H9 (cell line): ENCODE results near the gene MYLK. TPM values are rescaled to one million over a fixed set of nuclear protein-coding genes. Genes with fewer than 3 reads are reported as not detected.

ENCODE experiments used
- DNase-seq: peaks from one replicate; pipeline ENCODE4 v3.0.0-alpha.2; 2017
- H2AFZ ChIP-seq: one replicate; pipeline ENCODE4 v1.6.1; 2013; ENCODE audit warnings: mild to moderate bottlenecking, low read length, control low read depth, moderate library complexity
- H2AK5ac ChIP-seq: 2 replicates; pipeline ENCODE4 v1.6.1; 2013; ENCODE audit warnings: low read length, control low read depth, mixed read lengths; ENCODE audit not compliant: insufficient read length
- H2BK120ac ChIP-seq: one replicate; pipeline ENCODE4 v1.6.1; 2013; ENCODE audit warnings: low read depth, mild to moderate bottlenecking, low read length, control low read depth, inconsistent platforms; ENCODE audit not compliant: poor library complexity, severe bottlenecking
- H2BK12ac ChIP-seq: 2 replicates; pipeline ENCODE4 v1.6.1; 2013; ENCODE audit warnings: low read length, control low read depth, mixed read lengths, low read depth; ENCODE audit not compliant: insufficient read length
- H2BK15ac ChIP-seq: 2 replicates; pipeline ENCODE4 v1.6.1; 2013; ENCODE audit warnings: low read depth, low read length, control low read depth
- H2BK20ac ChIP-seq: one replicate; pipeline ENCODE4 v1.6.1; 2013; ENCODE audit warnings: low read depth, mild to moderate bottlenecking, low read length, control low read depth, inconsistent platforms; ENCODE audit not compliant: poor library complexity, severe bottlenecking
- H2BK5ac ChIP-seq: 2 replicates; pipeline ENCODE4 v1.6.1; 2013; ENCODE audit warnings: low read length, control low read depth, mixed read lengths; ENCODE audit not compliant: insufficient read length
- H3K14ac ChIP-seq: 2 replicates; pipeline ENCODE4 v1.6.1; 2013; ENCODE audit warnings: low read length, control low read depth; ENCODE audit not compliant: insufficient read depth
- H3K18ac ChIP-seq: 2 replicates; pipeline ENCODE4 v1.6.1; 2013; ENCODE audit warnings: low read depth, mild to moderate bottlenecking, mixed read lengths, low read length, control low read depth; ENCODE audit not compliant: insufficient read length
- H3K23ac ChIP-seq: 2 replicates; pipeline ENCODE4 v1.6.1; 2013; ENCODE audit warnings: low read length, control low read depth, mixed read lengths, low read depth; ENCODE audit not compliant: insufficient read length
- H3K23me2 ChIP-seq: 2 replicates; pipeline ENCODE4 v1.6.1; 2013; ENCODE audit warnings: low read depth, mild to moderate bottlenecking, mixed read lengths, low read length, control low read depth; ENCODE audit not compliant: insufficient read length, poor library complexity, severe bottlenecking
- H3K27ac ChIP-seq: 2 replicates; pipeline ENCODE4 v1.5.1; 2013; ENCODE audit warnings: low read length, control low read depth, mixed read lengths, low read depth; ENCODE audit not compliant: insufficient read length
- H3K27me3 ChIP-seq: 2 replicates; pipeline ENCODE4 v1.6.1; 2013; ENCODE audit warnings: low read length, control low read depth, inconsistent platforms; ENCODE audit not compliant: insufficient read depth
- H3K4ac ChIP-seq: 2 replicates; pipeline ENCODE4 v1.6.1; 2013; ENCODE audit warnings: low read depth, mild to moderate bottlenecking, control low read depth, inconsistent platforms, low read length, moderate library complexity
- H3K4me1 ChIP-seq: 2 replicates; pipeline ENCODE4 v1.6.1; 2013; ENCODE audit warnings: low read length, control low read depth, inconsistent platforms; ENCODE audit not compliant: insufficient read depth
- H3K4me2 ChIP-seq: 2 replicates; pipeline ENCODE4 v1.6.1; 2013; ENCODE audit warnings: low read length, control low read depth, mixed read lengths; ENCODE audit not compliant: insufficient read length, insufficient read depth
- H3K56ac ChIP-seq: 2 replicates; pipeline ENCODE4 v1.6.1; 2013; ENCODE audit warnings: low read depth, mild to moderate bottlenecking, mixed read lengths, low read length, control low read depth; ENCODE audit not compliant: insufficient read length
- H3K79me1 ChIP-seq: 2 replicates; pipeline ENCODE4 v1.6.1; 2013; ENCODE audit warnings: low read depth, mild to moderate bottlenecking, moderate library complexity, low read length, control low read depth, inconsistent platforms; ENCODE audit not compliant: insufficient read depth, poor library complexity, severe bottlenecking
- H3K79me2 ChIP-seq: 2 replicates; pipeline ENCODE4 v1.6.1; 2013; ENCODE audit warnings: low read length, control low read depth, inconsistent platforms; ENCODE audit not compliant: insufficient read depth
- H3K9ac ChIP-seq: 2 replicates; pipeline ENCODE4 v1.6.1; 2013; ENCODE audit warnings: low read length, control low read depth, mixed read lengths; ENCODE audit not compliant: insufficient read length; ENCODE audit errors: extremely low read depth
- H3K9me3 ChIP-seq: one replicate; pipeline ENCODE4 v1.6.1; 2013; ENCODE audit warnings: low read depth, low read length, inconsistent platforms; ENCODE audit not compliant: control insufficient read depth
- H3T11ph ChIP-seq: one replicate; pipeline ENCODE4 v1.6.1; 2013; ENCODE audit warnings: mild to moderate bottlenecking, low read length, control low read depth, inconsistent platforms
- H4K20me1 ChIP-seq: one replicate; pipeline ENCODE4 v1.6.1; 2013; ENCODE audit not compliant: control insufficient read depth, insufficient read length, insufficient read depth
- H4K5ac ChIP-seq: 2 replicates; pipeline ENCODE4 v1.6.1; 2013; ENCODE audit warnings: low read depth, mild to moderate bottlenecking, mixed read lengths, low read length, control low read depth; ENCODE audit not compliant: insufficient read length
- H4K8ac ChIP-seq: replicated peaks from 2 replicates; pipeline ENCODE4 v1.6.1; 2013; ENCODE audit warnings: low read length, control low read depth, mixed read lengths, low read depth; ENCODE audit not compliant: insufficient read length
- H4K91ac ChIP-seq: 2 replicates; pipeline ENCODE4 v1.6.1; 2013; ENCODE audit warnings: low read depth, mild to moderate bottlenecking, moderate library complexity, mixed read lengths, low read length, control low read depth; ENCODE audit not compliant: insufficient read length
- H3K27ac Mint-ChIP-seq, 3 experiments: 2 replicates in 2 of 3; 3 replicates in 1 of 3; pipeline ENCODE4 v1.8.0; 2020 to 2021; ENCODE audit warnings: mixed read lengths in 3 of 3, mild to moderate bottlenecking in 1 of 3, moderate library complexity in 1 of 3
- H3K27me3 Mint-ChIP-seq: 2 replicates; pipeline ENCODE4 v1.8.0; 2021; ENCODE audit warnings: low read depth, mild to moderate bottlenecking, moderate library complexity, mixed read lengths
- H3K36me3 Mint-ChIP-seq, 3 experiments: 2 replicates in 2 of 3; 3 replicates in 1 of 3; pipeline ENCODE4 v1.8.0; 2020 to 2021; ENCODE audit warnings: low read depth in 3 of 3, mixed read lengths in 3 of 3; ENCODE audit not compliant: insufficient read depth in 1 of 3
- H3K4me1 Mint-ChIP-seq, 2 experiments: 2 replicates each; pipeline ENCODE4 v1.8.0; 2020; ENCODE audit warnings: mixed read lengths in 2 of 2
- H3K4me3 Mint-ChIP-seq, 2 experiments: 2 replicates in 1 of 2; 3 replicates in 1 of 2; pipeline ENCODE4 v1.8.0; 2020 to 2021; ENCODE audit warnings: mild to moderate bottlenecking in 2 of 2, mixed read lengths in 2 of 2, moderate library complexity in 1 of 2
- H3K9me3 Mint-ChIP-seq, 2 experiments: 2 replicates in 1 of 2; 3 replicates in 1 of 2; pipeline ENCODE4 v1.8.0; 2020; ENCODE audit warnings: mild to moderate bottlenecking in 2 of 2, mixed read lengths in 2 of 2, moderate library complexity in 1 of 2
- CTCF ChIP-seq: fragments of 200-600 bp; sonication (generic); conservative IDR thresholded peaks from 3 replicates; pipeline ENCODE4 v1.8.0; 2021; ENCODE audit warnings: antibody characterized with exemption, mild to moderate bottlenecking
- total RNA-seq: library from RNA; stranded (reverse); gene quantifications from 2 replicates; pipeline ENCODE4 v1.2.1, GENCODE V29; 2021

MYLK gene
- total RNA-seq, 1 experiment from 2014 or later = 10.1 TPM

- no peak overlapping the region for H3K4me3 Mint-ChIP-seq
- Histone ChIP-seq H3K79me1 (no peaks in the 10 kb centered on the region), H3K9me3 (no peaks in the 10 kb centered on the region), H2BK5ac (no peak overlapping the region), H2AK5ac (no peak overlapping the region), H3K23me2 (no peaks in the 10 kb centered on the region), H3K79me2 (no peaks in the 10 kb centered on the region), H2BK15ac (no peak overlapping the region), H4K8ac (no peak overlapping the region), H3K56ac (no peak overlapping the region), H3K27me3 (no peaks in the 10 kb centered on the region), H2BK120ac (no peak overlapping the region), H3K4me2 (no peak overlapping the region), H3K4ac (no peak overlapping the region), H3K9ac (no peak overlapping the region), H4K20me1 (no peaks in the 10 kb centered on the region), H2BK12ac (no peak overlapping the region), H3K27ac (no peak overlapping the region), H3K18ac (no peak overlapping the region), H2BK20ac (no peak overlapping the region), H3K14ac (no peak overlapping the region), H3K4me1 (no peaks in the 10 kb centered on the region), H4K91ac (no peak overlapping the region), H3T11ph (no peak overlapping the region), H3K23ac (no peak overlapping the region), H2AFZ (no peak overlapping the region), H4K5ac (no peak overlapping the region)
- TF ChIP-seq CTCF = no peak
- no peaks in the 10 kb centered on the region for H3K4me1 Mint-ChIP-seq
- no peak for DNase-seq
- no peaks in the 10 kb centered on the region for H3K9me3 Mint-ChIP-seq
- no peaks in the 10 kb centered on the region for H3K27me3 Mint-ChIP-seq
- H3K36me3 Mint-ChIP-seq = peaks cover 7 to 59% (median 47%) of the 10 kb centered on the region in 3 experiments; a peak in 5 of 7 replicates
- no peak overlapping the region for H3K27ac Mint-ChIP-seq
These were observed 46.3 kb upstream of the MYLK start for GRCh38 chr3:123930445-123930844.
